Activated CD4-positive, alpha-beta T cell treated with anti-CD3 and anti-CD28 coated beads, Interleukin-2, amount 50 U/mL, for 4 hours (primary cell): ENCODE measurements around the gene SUPT3H.

Source experiments
- DNase-seq, 2 experiments: peaks; one replicate each; pipeline ENCODE4 v3.0.0-alpha.2; 2020

Gene SUPT3H

DNA sequence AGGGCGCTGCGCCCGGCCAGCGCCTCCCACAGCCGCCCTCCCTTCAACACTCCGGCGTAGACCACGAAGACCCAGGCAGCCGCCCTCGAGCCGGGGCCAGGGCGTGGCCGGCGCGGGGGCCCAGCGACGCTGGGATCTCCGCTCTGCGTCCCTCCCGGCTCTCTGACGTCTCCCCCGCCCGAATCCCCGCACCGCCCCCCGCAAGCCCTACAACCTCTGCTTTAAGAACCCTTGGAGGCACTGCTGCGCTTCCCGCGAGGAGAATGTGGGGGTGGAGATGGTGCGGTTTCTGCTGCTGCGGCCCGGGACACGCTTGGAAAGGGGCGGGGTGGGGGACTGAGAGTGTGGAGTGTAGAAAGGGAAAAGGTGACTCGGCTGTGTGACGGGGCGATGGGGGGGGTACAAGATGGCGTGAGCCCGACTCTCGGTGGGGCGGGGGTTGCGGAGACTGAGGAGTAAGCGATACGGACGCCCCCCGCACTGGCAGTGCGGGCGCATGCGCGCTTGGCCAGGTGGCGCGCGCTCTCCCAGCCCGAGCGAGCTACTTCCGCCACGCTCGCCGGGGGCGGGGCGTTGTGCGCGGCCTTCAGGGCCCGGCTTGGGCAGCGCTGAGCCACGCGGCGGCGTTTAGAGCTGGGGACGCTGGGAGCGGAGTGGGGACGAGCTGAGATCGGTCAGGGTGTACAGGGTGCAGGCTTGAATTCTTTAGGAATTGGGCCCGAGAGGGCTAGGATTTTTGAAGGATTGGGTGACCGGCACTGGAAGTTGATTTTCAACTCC is at the start of gene SUPT3H:
TSS of gene SUPT3H (minus strand) at position 381 of the 780 bp plus-strand sequence.
- DNase-seq = peak; percentile 92 to 94

- no peak for DNase-seq
Measured at GRCh38 chr6:45426251-45426650, 48.5 kb upstream of the SUPT3H start.

DNA sequence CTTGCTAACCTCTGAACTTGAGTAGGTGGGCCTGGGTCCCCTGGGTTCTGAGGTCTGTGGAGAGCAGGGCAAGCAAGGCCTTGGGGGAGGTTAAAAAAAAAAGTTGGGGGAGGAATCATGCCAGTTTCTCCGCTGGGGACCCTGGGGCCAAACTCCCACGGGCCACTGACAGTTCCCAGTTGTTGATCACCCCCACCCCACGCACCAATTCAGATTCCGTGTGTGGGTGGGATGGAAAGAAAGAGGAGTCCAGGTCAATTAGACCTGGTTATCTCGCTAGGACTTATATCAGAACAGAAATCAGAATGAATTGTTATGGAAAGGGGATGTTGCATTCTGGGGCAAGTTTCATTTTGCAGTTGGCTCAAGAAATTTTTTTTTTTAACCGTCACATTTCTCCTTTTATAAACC is 46.7 kb upstream of the SUPT3H start:
- peak; percentile 16 to 17 for DNase-seq

GRCh38 chr6:45423824-45424450 is 46.2 kb upstream of the SUPT3H start:
- no peak for DNase-seq

DNA sequence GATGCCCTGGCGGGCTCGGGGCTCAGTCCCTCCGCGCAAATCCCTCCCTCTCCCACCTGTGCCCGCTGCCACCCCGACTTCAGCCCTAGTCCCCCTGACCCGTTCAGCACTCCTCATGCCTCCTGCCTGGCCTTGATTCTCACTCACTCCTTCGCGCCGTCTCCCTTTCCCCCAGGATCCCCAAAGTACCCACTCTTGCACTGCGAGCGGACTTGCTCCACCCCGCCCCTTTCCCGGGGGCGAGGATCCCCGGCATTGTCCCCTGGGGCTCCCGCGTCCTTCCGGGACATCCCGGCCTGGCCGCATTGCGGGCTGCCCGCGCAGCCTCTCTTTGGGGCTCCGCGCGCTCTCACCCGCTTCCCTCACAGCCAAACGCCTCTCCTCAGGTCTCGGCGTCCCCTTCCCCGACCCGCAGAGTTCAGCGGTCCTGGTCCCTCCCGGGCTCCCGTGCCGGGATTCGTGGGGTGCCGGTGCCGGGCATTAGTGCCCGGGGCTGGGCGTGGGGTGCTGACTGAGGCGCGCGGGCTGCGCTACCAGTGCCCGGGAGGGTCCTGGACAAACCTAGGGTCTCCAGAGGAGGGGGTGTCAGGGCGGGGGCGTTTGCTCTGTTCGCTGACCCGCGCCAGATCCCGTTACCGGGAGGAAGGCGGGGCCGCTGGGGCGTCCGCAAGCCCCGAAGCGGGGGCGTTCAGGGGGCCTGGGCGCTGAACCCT is 45.5 kb upstream of the SUPT3H start:
- DNase-seq = peak in 1 of 2 experiments; percentile 3

DNA sequence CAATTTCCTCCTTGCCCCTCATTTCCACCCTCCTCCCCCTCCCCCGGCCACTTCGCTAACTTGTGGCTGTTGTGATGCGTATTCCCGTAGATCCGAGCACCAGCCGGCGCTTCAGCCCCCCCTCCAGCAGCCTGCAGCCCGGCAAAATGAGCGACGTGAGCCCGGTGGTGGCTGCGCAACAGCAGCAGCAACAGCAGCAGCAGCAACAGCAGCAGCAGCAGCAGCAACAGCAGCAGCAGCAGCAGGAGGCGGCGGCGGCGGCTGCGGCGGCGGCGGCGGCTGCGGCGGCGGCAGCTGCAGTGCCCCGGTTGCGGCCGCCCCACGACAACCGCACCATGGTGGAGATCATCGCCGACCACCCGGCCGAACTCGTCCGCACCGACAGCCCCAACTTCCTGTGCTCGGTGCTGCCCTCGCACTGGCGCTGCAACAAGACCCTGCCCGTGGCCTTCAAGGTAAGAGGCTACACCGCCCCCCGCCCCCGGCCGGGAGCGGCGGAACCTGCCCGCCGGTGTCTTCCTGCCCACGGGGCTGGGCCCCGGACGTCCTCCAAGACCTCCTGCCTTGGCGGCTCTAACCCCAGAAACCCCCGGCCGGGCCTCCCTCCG is 44.9 kb upstream of the SUPT3H start:
- peak in 1 of 2 experiments; percentile 50 for DNase-seq

- peak; percentile 11 to 37 for DNase-seq
Measured at GRCh38 chr6:45421709-45422502, 44.2 kb upstream of the SUPT3H start.

GRCh38 chr6:45420909-45421708 is 43.4 kb upstream of the SUPT3H start:
- no peak for DNase-seq

DNA sequence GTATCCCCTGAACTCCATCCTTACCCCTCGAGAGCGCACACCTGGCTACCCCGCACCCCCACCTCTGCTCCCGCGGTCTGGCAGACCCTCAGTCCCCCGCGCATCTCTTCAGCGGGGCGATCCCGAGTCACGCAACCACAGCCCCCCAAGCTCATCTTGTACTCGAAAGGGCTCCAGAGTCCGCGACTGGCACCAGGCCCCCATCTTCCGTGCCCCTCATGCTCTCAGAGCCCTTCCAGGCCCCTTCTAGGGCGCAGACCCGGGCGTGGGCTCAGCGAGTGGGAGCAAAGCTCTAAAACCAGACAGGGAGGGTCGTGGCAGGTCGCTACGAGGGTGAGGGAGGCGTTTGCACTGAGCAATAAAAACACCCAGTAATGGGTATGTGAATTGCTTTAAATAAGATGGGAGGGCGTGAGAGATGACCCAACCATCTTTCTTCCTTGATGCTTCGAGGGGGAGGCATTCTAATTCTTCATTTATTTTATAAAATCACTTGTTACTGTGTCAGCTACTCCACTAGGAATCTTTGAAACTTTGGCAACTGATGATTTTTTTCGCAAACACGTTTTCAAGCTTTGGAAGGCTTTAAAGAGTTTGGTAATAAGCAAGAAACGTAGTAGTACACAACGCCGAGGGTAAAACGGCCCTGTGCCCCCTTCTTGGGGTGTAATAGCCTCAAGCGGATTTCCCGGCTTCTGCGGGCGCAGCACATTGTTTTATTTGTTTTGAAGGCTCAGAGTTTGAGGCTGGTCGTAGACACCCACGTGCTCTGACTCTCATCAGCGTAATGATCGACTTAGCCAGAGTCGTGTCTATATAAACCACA is 42.6 kb upstream of the SUPT3H start:
- DNase-seq = peak; percentile 33 to 49

DNA sequence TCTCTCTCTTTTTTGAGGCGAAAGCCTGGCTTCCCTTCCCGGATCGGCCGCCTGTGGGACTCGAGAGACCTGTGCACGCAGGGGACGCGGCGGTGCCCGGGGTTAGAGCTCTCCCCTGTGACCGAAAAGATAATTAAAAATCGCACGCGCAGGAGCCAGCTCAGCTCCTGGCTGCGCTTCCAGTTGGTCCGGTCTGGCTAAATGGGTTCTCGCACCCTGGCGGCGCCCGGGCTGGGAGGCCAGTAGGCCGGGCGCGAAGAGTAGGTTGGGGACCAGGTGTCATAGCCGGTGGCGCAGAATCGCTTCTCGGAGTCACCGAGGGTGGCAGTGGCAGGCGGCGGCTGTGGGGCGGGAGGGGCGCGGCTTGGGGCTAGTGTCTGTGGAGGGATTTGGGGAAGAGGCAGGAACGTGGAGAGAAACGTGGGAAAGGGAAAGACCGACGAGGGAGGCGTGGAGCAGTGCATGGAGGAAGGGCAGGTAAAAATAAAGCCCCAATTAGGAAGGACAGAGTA is 41.9 kb upstream of the SUPT3H start:
- peak; percentile 44 to 48 for DNase-seq

DNA sequence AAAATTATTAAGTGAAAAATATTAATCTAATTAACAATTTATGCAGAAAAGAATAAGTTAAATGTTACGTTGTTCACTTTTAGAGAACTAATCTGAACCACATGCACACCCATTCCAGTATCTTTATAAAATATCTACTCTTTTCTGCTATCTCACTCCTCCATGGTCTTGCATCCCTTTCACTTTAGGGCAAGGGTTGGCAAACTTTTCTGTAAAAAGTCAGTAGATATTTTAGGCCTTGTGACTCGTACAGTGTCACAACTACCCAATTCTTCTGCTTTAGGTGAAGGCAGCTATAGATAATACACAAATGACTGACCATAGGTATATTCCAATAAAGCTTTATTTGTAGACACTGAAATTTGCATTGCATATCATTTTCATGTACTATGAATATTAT is 39.7 kb upstream of the SUPT3H start:
- no peak for DNase-seq

GRCh38 chr6:45416700-45417099 is 39.0 kb upstream of the SUPT3H start:
- no peak for DNase-seq

GRCh38 chr6:45415788-45416518 is 38.2 kb upstream of the SUPT3H start:
- DNase-seq = no peak

GRCh38 chr6:45415315-45415714 is 37.6 kb upstream of the SUPT3H start:
- no peak for DNase-seq

DNA sequence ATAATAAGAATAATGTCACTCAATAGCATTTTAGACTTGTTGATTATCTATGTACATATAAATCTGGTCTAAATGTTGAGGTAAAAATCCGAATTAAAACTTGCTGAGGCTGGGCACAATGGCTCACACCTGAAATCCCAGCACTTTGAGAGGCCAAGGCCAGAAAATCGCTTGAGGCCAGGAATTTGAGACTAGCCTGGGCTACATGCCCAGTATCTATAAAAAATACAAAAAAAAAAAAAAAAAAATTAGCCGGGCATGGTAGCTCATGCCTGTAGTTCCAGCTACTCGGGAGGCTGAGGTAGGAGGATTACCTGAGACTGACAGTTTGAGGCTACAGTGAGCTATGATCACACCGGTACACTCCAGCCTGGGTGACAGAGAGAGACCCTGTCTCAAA is 34.2 kb upstream of the SUPT3H start:
- DNase-seq = no peak

DNA sequence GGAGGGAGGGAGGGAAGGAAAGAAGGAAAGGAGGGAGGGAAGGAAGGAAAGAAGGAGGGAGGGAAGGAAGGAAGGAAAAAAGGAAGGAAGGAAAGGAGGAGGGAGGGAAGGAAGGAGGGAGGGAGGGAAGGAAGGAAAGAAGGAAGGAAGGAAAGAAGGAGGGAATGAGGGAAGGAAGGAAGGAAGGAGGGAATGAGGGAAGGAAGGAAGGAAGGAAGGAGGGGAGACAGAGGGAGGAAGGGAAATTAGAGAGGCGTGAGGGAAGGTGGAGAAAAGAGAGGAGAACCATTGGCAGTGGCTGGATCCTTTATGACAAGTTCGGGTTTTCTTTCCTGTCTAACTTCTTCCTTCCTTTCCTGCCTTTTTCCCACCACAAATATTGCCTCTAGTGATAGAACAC is 22.3 kb upstream of the SUPT3H start:
- DNase-seq = no peak

DNA sequence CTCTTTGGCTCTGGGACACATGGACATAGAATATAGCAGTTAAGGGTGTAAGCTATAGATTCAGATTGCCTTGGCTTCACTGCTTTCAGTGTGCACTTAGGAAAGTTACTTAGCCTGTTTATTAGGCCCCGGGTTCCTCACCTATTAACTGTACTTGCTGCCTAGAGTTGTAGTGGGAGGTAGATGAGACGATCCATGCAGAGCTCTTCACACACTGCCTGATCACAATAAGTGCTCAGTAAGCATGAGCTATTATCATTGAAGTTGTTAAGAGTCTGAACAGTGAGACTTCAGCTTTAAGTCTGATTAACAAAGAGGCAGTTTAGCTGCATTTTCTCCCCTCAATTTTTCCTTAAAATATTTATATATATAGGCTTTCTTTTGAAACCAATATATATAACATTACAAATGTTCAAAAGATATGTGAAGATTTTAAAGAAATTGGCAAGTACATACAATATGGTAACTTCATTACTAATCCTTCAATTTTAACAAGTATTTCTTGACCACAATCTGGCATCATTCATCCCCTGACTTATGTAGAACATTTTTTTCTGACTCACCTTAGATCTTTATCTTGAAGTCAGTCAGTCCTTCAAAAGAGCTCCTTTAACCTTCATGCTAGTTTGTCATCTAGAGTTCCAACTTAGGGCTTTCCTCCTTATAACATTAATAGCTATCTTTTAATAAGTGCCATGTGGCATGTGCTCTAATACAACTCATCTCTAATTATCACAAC is 20.5 kb upstream of the SUPT3H start:
- no peak for DNase-seq

DNA sequence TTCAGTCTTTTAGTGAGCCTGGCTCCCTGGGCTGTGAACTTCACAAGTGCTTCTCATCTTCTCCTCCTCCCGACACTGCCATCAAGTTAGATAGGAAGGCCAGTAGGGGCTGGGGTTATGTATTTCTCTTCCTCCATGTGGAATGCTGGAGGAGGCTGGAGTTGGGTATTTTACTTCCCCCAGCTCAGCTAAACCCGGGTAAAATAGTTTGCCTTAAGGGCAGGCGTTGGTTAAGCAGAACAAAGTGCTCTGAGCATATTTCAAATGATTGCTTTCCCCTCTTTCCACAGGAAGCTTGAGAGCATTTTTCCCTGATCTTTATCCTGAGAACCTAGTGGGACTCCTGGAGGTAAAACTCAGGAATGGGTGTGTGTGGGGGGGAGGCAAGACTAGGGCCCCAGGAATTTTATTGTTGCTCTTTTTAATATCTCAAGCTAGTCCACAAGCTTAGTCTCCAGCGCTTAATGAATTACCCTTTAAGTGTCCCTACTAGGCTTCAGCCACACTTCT is 16.9 kb upstream of the SUPT3H start:
- no peak for DNase-seq

GRCh38 chr6:45388328-45388727 is 10.6 kb upstream of the SUPT3H start:
- DNase-seq = no peak
